ENCODE results near the gene P2RX4.
"Not testable (repeated sequence)": the region's sequence is repeated elsewhere in the genome, so short reads cannot be mapped to it uniquely, and the experiment has no call there.

The P2RX4 gene, protein sequence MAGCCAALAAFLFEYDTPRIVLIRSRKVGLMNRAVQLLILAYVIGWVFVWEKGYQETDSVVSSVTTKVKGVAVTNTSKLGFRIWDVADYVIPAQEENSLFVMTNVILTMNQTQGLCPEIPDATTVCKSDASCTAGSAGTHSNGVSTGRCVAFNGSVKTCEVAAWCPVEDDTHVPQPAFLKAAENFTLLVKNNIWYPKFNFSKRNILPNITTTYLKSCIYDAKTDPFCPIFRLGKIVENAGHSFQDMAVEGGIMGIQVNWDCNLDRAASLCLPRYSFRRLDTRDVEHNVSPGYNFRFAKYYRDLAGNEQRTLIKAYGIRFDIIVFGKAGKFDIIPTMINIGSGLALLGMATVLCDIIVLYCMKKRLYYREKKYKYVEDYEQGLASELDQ

GRCh38 chr12:121209624-121210572 is at the start of gene P2RX4:
Gene P2RX4 (plus strand): TSS chr12:121210129. CDS start chr12:121210165, 36 bp downstream.
- DNase-seq = peak; percentile 48

DNA sequence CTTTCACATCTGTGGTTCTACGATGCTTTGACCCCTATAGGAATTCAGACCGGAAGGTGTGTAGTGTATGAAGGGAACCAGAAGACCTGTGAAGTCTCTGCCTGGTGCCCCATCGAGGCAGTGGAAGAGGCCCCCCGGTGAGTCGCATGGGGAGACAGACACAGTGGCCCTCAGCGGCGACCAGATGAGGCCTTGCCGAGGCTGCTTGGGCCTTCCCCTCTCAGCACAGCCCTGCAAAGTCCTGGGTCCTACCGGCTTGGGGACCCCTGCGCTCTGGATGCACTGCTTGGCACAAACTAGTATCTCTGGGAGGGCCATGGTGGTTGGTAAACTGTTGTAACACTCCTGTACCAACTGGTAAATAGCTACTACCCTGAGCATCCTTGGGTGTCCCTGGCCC is 47.5 kb upstream of the P2RX4 start:
- DNase-seq = no peak

DNA sequence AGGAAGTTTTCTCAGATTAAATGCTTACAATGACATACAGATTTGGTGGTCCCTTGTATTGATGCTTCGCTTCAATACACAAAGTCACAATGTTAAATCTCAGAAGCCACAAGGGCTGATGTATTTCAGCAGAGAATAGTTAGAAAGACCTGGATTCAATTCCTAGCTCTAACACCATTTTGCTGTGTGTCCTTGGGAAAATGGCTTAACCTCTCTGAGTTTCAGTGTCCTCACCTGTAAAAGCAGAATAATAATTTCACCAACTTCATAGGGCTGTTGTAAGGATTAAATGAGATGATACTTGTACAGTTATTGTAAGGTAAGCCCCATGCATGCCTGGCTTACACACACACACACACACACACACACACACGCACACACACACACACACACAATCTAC is 46.9 kb upstream of the P2RX4 start:
- no peak for DNase-seq

DNA sequence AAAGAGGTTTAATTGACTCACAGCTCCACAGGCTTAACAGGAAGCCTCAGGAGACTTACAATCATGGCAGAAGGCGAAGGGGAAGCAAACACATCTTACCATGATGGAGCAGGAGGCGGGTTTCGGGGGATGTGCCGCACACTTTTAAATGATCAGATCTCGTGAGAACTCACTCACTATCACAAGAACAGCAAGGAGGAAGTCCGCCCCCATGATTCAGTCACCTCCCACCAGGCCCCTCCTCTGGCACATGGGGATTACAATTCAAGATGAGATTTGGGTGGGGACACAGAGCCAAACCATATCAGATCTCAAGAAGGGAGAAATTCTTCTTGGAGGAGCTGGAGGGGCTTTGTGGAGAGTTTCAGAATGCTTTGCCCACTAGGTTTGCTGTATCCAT is 45.1 kb upstream of the P2RX4 start:
- not testable (repeated sequence) for DNase-seq

- DNase-seq = no peak
Measured at GRCh38 chr12:121165316-121165715, 44.6 kb upstream of the P2RX4 start.

DNA sequence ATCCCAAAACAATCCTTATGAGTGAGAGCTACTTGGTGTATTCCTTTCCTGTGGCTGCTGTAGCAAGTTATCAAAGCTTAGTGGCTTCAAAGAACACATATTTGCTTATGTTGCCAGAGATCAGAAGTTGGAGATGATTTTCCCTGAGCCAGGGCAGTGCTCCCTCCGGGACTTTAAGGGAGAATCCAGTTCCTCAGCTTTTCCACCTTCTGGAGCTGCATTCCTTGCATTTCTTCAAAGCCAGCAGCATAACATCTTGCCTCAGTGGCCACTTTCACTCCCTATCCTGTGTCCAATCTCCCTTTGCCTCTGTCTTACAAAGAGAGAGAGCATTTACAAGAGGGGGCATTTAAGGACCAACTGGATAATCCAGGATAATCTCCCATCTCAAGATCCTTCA is 43.6 kb upstream of the P2RX4 start:
- DNase-seq = no peak

- DNase-seq = no peak
Measured at GRCh38 chr12:121167232-121167820, 42.6 kb upstream of the P2RX4 start.

DNA sequence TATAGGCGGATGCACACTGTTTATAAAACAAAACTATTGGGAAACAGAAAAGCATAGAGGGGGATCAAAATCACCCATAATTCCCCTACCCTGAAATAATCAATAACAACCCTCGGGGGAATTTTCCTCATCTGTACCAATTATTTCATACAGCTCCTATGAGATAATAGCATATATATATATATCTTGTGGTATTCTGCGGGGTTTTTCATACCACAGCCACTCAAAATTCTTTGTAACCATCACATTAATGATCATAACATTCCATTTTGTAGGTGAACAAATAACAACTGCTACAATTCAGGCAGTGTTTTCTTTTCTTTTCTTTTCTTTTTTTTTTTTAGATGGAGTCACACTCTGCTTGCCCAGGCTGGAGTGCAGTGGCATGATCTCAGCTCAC is 42.0 kb upstream of the P2RX4 start:
- DNase-seq = no peak

DNA sequence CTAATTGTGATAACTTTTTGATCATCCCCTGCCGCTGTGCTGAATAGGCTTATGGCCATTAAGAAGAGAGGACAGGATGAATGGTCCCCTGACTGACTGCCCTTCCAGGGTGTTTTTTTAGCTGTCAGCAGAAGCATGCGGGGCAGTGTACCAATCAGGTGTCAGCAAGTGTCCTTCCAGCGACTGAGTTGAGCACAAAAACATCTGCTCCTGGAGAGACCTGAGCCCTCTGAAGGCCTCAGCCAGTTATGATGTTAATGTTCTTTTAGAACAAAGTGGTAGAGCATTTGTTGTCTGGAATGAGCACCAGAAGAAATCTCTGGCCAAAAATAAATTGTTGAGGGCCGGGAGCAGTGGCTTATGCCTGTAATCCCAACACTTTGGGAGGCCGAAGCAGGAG is 39.8 kb upstream of the P2RX4 start:
- DNase-seq = no peak

- no peak for DNase-seq
Measured at GRCh38 chr12:121170611-121171260, 39.2 kb upstream of the P2RX4 start.

DNA sequence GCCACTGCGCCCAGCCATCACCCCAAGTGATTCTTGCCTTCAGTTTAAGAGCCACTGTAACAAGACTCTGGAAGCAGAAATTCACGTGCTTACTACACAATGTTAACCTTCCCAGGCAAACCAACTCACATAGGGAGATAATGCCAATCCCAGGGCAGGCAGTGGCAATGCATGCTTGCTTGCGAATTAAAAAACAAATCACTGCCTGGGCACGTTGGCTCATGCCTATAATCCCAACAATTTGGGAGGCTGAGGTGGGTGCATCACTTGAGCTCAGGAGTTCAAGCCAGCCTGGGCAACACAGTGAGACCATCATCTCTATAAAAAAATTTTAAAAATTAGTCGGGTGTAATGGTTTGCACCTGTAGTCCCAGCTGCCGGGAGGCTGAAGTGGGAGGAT is 37.8 kb upstream of the P2RX4 start:
- no peak for DNase-seq

DNA sequence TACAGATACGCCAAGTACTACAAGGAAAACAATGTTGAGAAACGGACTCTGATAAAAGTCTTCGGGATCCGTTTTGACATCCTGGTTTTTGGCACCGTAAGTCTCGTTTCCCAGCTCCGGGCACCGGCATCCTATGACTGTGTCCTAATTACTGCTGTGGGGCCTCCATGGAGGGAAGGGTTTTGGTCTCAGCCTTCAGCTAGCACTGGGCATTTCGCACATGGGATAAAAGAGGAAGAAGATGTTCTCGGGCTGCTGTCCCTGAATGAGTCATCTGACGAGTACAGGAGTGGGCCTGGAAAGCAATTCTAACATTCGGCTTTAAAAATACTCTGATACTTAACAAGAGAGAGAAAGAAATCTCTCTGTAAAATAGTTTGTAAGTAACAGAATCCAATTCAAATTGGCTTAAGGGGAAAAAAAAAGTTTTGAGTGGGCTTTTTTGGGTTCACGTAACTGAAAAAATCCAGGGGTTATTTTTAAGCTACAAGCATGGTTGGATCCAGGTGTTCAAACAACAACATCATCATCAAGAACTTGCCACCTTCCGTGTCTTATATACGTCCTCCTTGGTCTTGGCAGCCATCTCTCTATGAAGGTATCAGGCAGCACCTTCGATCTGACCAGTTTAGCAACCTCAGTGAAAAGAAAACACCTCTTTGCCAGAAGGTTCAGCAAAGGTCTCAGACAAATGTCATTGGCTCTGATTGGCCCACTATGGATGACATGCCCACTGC is 34.4 kb upstream of the P2RX4 start:
- no peak for DNase-seq

GRCh38 chr12:121176826-121177529 is 33.0 kb upstream of the P2RX4 start:
- DNase-seq = no peak

DNA sequence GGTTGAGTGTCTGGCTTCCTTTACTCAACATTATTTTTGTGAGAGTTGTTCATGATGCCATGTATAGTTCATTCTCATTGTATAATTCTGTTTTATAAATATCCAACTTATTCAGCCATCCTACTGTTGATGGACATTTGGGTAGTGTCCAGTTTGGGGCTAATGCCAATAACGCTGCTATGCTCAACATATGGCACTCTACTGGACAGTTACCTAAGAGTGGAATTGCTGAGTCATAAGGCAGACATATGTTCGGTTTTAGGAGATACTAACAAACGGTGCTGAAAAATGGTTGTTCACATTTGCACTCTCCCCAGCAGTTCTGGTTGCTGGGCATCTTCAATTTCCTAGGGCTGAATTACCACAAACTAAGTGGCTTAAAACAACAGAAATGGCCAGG is 28.7 kb upstream of the P2RX4 start:
- DNase-seq = no peak

GRCh38 chr12:121182222-121182893 is 27.6 kb upstream of the P2RX4 start:
- no peak for DNase-seq

GRCh38 chr12:121184425-121184824 is 25.5 kb upstream of the P2RX4 start:
- no peak for DNase-seq

GRCh38 chr12:121184984-121185889 is 24.7 kb upstream of the P2RX4 start:
- no peak for DNase-seq

DNA sequence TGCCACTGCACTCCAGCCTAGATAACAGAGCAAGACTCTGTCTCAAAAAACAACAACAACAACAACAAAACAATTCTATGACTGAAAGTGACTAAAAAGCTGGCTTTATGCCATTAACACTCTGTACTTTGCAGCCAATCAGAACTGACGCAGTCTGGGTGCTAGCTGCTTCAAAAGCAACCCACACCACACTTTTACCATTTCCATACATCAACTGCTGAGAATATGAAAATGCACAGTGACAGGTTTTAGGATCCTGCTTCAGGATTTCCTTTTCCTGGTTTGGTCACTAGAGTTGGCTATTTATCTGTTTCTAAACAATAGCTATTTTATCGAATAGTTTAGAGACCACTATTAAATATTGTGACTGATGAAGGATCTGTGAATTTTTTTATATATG is 23.1 kb upstream of the P2RX4 start:
- DNase-seq = no peak

GRCh38 chr12:121187501-121187900 is 22.4 kb upstream of the P2RX4 start:
- no peak for DNase-seq

- DNase-seq = no peak
Measured at GRCh38 chr12:121188227-121188626, 21.7 kb upstream of the P2RX4 start.
